Panc1 (cell line): ENCODE data around the gene CCDC182.

Experiments used
- CTCF ChIP-seq: fragments of 450-650 bp; IDR thresholded peaks from 2 replicates; pipeline ENCODE4 v1.5.1; 2017; ENCODE audit warnings: mild to moderate bottlenecking
- SIN3A ChIP-seq: IDR thresholded peaks from 2 replicates; pipeline ENCODE4 v1.6.1; 2012; ENCODE audit warnings: low read depth, mild to moderate bottlenecking, low read length, moderate library complexity, borderline replicate concordance; ENCODE audit not compliant: insufficient read depth

GRCh38 chr17:57715981-57716380 lies 29.1 kb downstream of the CCDC182 start:
- TF ChIP-seq CTCF (no peak), SIN3A (no peak)
